Stimulated activated naive CD8-positive, alpha-beta T cell treated with anti-CD3 and anti-CD28 coated beads, Interleukin-15, amount 100 ng/mL, for 72 hours (primary cell): ENCODE results near the gene CLDN34.

ENCODE experiments used
- ATAC-seq: fragments of 150-1000 bp; cut with Tn5 transposase; 2 replicates; pipeline ENCODE4 v1.10.0; 2021; ENCODE audit warnings: mild to moderate bottlenecking, moderate library complexity
- DNase-seq, 2 donors: peaks; one replicate each; pipeline ENCODE4 v3.0.0; 2021 to 2022
- H3K27ac Mint-ChIP-seq, 2 donors: one replicate each; pipeline ENCODE4 v1.8.0; 2022; ENCODE audit warnings: mild to moderate bottlenecking in 2 of 2, mixed read lengths in 2 of 2, moderate library complexity in 2 of 2
- H3K27me3 Mint-ChIP-seq: one replicate; pipeline ENCODE4 v1.8.0; 2022; ENCODE audit warnings: mixed read lengths
- H3K4me1 Mint-ChIP-seq: one replicate; pipeline ENCODE4 v1.8.0; 2022; ENCODE audit warnings: mild to moderate bottlenecking, mixed read lengths
- H3K4me3 Mint-ChIP-seq, 2 donors: one replicate each; pipeline ENCODE4 v1.8.0; 2022; ENCODE audit warnings: mild to moderate bottlenecking in 2 of 2, mixed read lengths in 2 of 2, moderate library complexity in 1 of 2
- H3K9me3 Mint-ChIP-seq, 2 donors: one replicate each; pipeline ENCODE4 v1.8.0; 2022; ENCODE audit warnings: mixed read lengths in 2 of 2

CLDN34 gene

GRCh38 chrX:9953396-9953795 lies 13.8 kb upstream of the CLDN34 start:
- Mint-ChIP-seq H3K4me1 (no peaks in the 10 kb centered on the region), H3K4me3 (no peak overlapping the region), H3K27me3 (peaks cover 38% of the 10 kb centered on the region), H3K27ac (no peak overlapping the region), H3K9me3 (peaks cover 0 to 10% of the 10 kb centered on the region in 2 donors)
- ATAC-seq (no peak), DNase-seq (no peak)

- H3K27me3 Mint-ChIP-seq = peaks cover 43% of the 10 kb centered on the region
- no peak overlapping the region for H3K27ac Mint-ChIP-seq
- peaks cover 0 to 10% of the 10 kb centered on the region in 2 donors for H3K9me3 Mint-ChIP-seq
- DNase-seq = no peak
- no peak for ATAC-seq
- H3K4me1 Mint-ChIP-seq = no peaks in the 10 kb centered on the region
- no peak overlapping the region for H3K4me3 Mint-ChIP-seq
Measured at GRCh38 chrX:9955506-9955905, 11.7 kb upstream of the CLDN34 start.

- ATAC-seq = no peak
- DNase-seq = no peak
- Mint-ChIP-seq H3K27me3 (peaks cover 44% of the 10 kb centered on the region), H3K4me3 (no peak overlapping the region), H3K9me3 (peaks cover 0 to 10% of the 10 kb centered on the region in 2 donors), H3K4me1 (no peaks in the 10 kb centered on the region), H3K27ac (no peak overlapping the region)
Measured at GRCh38 chrX:9957743-9958142, 9.4 kb upstream of the CLDN34 start.

- Mint-ChIP-seq H3K4me1 (no peaks in the 10 kb centered on the region), H3K27ac (no peak overlapping the region), H3K27me3 (peaks cover 44% of the 10 kb centered on the region), H3K4me3 (no peak overlapping the region), H3K9me3 (peaks cover 0 to 10% of the 10 kb centered on the region in 2 donors)
- ATAC-seq (no peak), DNase-seq (no peak)
Measured at GRCh38 chrX:9958183-9958582, 9.0 kb upstream of the CLDN34 start.

GRCh38 chrX:9961750-9962149 lies 5.4 kb upstream of the CLDN34 start:
- no peak for ATAC-seq
- DNase-seq = no peak
- Mint-ChIP-seq H3K4me1 (no peaks in the 10 kb centered on the region), H3K9me3 (peaks cover 0 to 8% of the 10 kb centered on the region in 2 donors), H3K4me3 (no peak overlapping the region), H3K27ac (no peak overlapping the region), H3K27me3 (peaks cover 46% of the 10 kb centered on the region)

GRCh38 chrX:9977635-9978034 lies 10.5 kb downstream of the CLDN34 start:
- no peaks in the 10 kb centered on the region for H3K4me1 Mint-ChIP-seq
- no peak overlapping the region for H3K4me3 Mint-ChIP-seq
- no peaks in the 10 kb centered on the region for H3K9me3 Mint-ChIP-seq
- no peaks in the 10 kb centered on the region for H3K27me3 Mint-ChIP-seq
- no peak for ATAC-seq
- DNase-seq = no peak
- H3K27ac Mint-ChIP-seq = no peak overlapping the region

GRCh38 chrX:9980401-9980800 lies 13.2 kb downstream of the CLDN34 start:
- Mint-ChIP-seq H3K27me3 (peaks cover 5% of the 10 kb centered on the region), H3K27ac (no peak overlapping the region), H3K4me1 (no peaks in the 10 kb centered on the region), H3K9me3 (no peaks in the 10 kb centered on the region), H3K4me3 (no peak overlapping the region)
- no peak for ATAC-seq
- DNase-seq = no peak

- DNase-seq = no peak
- Mint-ChIP-seq H3K9me3 (no peaks in the 10 kb centered on the region), H3K27ac (no peak overlapping the region), H3K27me3 (peaks cover 10% of the 10 kb centered on the region), H3K4me1 (no peaks in the 10 kb centered on the region), H3K4me3 (no peak overlapping the region)
- ATAC-seq = no peak
Measured at GRCh38 chrX:9980927-9981326, 13.8 kb downstream of the CLDN34 start.

- Mint-ChIP-seq H3K27ac (no peak overlapping the region), H3K27me3 (peaks cover 10% of the 10 kb centered on the region), H3K4me3 (no peak overlapping the region), H3K4me1 (no peaks in the 10 kb centered on the region), H3K9me3 (no peaks in the 10 kb centered on the region)
- DNase-seq = no peak
- ATAC-seq = no peak
Measured at GRCh38 chrX:9983441-9983840, 16.3 kb downstream of the CLDN34 start.

- Mint-ChIP-seq H3K27me3 (peaks cover 10% of the 10 kb centered on the region), H3K9me3 (no peaks in the 10 kb centered on the region), H3K4me3 (no peak overlapping the region), H3K27ac (no peak overlapping the region), H3K4me1 (no peaks in the 10 kb centered on the region)
- ATAC-seq (no peak), DNase-seq (no peak)
Measured at GRCh38 chrX:9983846-9984245, 16.7 kb downstream of the CLDN34 start.

GRCh38 chrX:9988762-9989161 lies 21.6 kb downstream of the CLDN34 start:
- ATAC-seq = no peak
- peaks cover 10% of the 10 kb centered on the region for H3K27me3 Mint-ChIP-seq
- no peaks in the 10 kb centered on the region for H3K9me3 Mint-ChIP-seq
- H3K4me1 Mint-ChIP-seq = no peaks in the 10 kb centered on the region
- H3K4me3 Mint-ChIP-seq = no peak overlapping the region
- DNase-seq = no peak
- H3K27ac Mint-ChIP-seq = no peak overlapping the region

- Mint-ChIP-seq H3K27me3 (no peaks in the 10 kb centered on the region), H3K9me3 (no peaks in the 10 kb centered on the region), H3K27ac (no peak overlapping the region), H3K4me3 (no peak overlapping the region), H3K4me1 (peaks cover 5% of the 10 kb centered on the region)
- DNase-seq (no peak), ATAC-seq (no peak)
Measured at GRCh38 chrX:9992061-9992460, 24.9 kb downstream of the CLDN34 start.

GRCh38 chrX:9992724-9993123 lies 25.6 kb downstream of the CLDN34 start:
- Mint-ChIP-seq H3K9me3 (no peaks in the 10 kb centered on the region), H3K27ac (no peak overlapping the region), H3K4me3 (no peak overlapping the region), H3K4me1 (peaks cover 11% of the 10 kb centered on the region), H3K27me3 (no peaks in the 10 kb centered on the region)
- no peak for ATAC-seq
- no peak for DNase-seq

- no peak overlapping the region for H3K27ac Mint-ChIP-seq
- H3K4me3 Mint-ChIP-seq = no peak overlapping the region
- H3K9me3 Mint-ChIP-seq = no peaks in the 10 kb centered on the region
- ATAC-seq (no peak), DNase-seq (peak; percentile 57 to 61)
- H3K27me3 Mint-ChIP-seq = no peaks in the 10 kb centered on the region
- H3K4me1 Mint-ChIP-seq = peaks cover 19% of the 10 kb centered on the region
Measured at GRCh38 chrX:9995855-9996339, 28.7 kb downstream of the CLDN34 start.

- H3K27ac Mint-ChIP-seq = peak overlapping the region in 1 of 2 donors; percentile 72
- H3K27me3 Mint-ChIP-seq = no peaks in the 10 kb centered on the region
- no peak for DNase-seq
- no peak for ATAC-seq
- peaks cover 19% of the 10 kb centered on the region for H3K4me1 Mint-ChIP-seq
- peak overlapping the region in 1 of 2 donors; percentile 59 for H3K4me3 Mint-ChIP-seq
- no peaks in the 10 kb centered on the region for H3K9me3 Mint-ChIP-seq
Measured at GRCh38 chrX:9997041-9997440, 29.9 kb downstream of the CLDN34 start.

- Mint-ChIP-seq H3K27ac (peak overlapping the region in 1 of 2 donors; percentile 72), H3K9me3 (no peaks in the 10 kb centered on the region), H3K4me1 (peaks cover 19% of the 10 kb centered on the region), H3K27me3 (no peaks in the 10 kb centered on the region), H3K4me3 (peak overlapping the region; percentile 5 to 59)
- ATAC-seq (peak; percentile 99), DNase-seq (peak; percentile 53 to 79)
Measured at GRCh38 chrX:9997524-9997923, 30.4 kb downstream of the CLDN34 start.

- Mint-ChIP-seq H3K4me3 (no peak overlapping the region), H3K27me3 (no peaks in the 10 kb centered on the region), H3K4me1 (peaks cover 39% of the 10 kb centered on the region), H3K27ac (no peak overlapping the region), H3K9me3 (no peaks in the 10 kb centered on the region)
- DNase-seq = no peak
- no peak for ATAC-seq
Measured at GRCh38 chrX:10001496-10001895, 34.3 kb downstream of the CLDN34 start.
